PC-3 (cell line): ENCODE measurements around the gene TSHB. TPM values are rescaled to one million over a fixed set of nuclear protein-coding genes. Genes with fewer than 3 reads are reported as not detected.

Experiments
- ATAC-seq: fragments of 200-7000 bp; cut with Tn5 transposase; 2 replicates; pipeline ENCODE4 v1.9.1; 2020; ENCODE audit warnings: mild to moderate bottlenecking, moderate library complexity
- BruUV-seq: library from RNA; stranded (reverse); fragments of 400-500 nt; replicated peaks from 2 replicates; lab custom pipeline; 2021; lab: Mats Ljungman, UMichigan
- CTCF ChIA-PET: fragments of 300-600 bp; sonication (Branson Sonifier 250); formaldehyde crosslinking; loops from one replicate; lab custom pipeline; 2022; ENCODE audit warnings: antibody characterized with exemption; lab: Charles Lee
- POLR2A ChIA-PET: fragments of 300-600 bp; sonication (Branson Sonifier 250); formaldehyde crosslinking; loops from one replicate; lab custom pipeline; 2022; ENCODE audit warnings: antibody characterized with exemption; ENCODE audit not compliant: unreplicated experiment; lab: Charles Lee
- DNase-seq: peaks from one replicate; pipeline ENCODE4 v3.0.0-alpha.2; 2015
- H2AFZ ChIP-seq: fragments of 300-600 bp; sonication (generic); 2 replicates; pipeline ENCODE4 v1.6.0; 2016; ENCODE audit warnings: antibody characterized with exemption, low read length
- H3F3A ChIP-seq: fragments of 300-600 bp; sonication (generic); one replicate; pipeline ENCODE4 v1.6.0; 2017; ENCODE audit warnings: antibody characterized with exemption, low read length, control low read depth, mild to moderate bottlenecking; ENCODE audit not compliant: unreplicated experiment
- H3K27ac ChIP-seq: fragments of 300-600 bp; sonication (generic); 2 replicates; pipeline ENCODE4 v1.5.1; 2016; ENCODE audit warnings: mild to moderate bottlenecking, low read length
- H3K27me3 ChIP-seq: fragments of 300-600 bp; sonication (generic); 2 replicates; pipeline ENCODE4 v1.6.1; 2016; ENCODE audit warnings: low read length, mixed read lengths
- H3K36me3 ChIP-seq: fragments of 300-600 bp; sonication (generic); 2 replicates; pipeline ENCODE4 v1.6.1; 2016; ENCODE audit warnings: low read depth, mixed run types, low read length, mixed read lengths
- H3K4me1 ChIP-seq: fragments of 300-600 bp; sonication (generic); 2 replicates; pipeline ENCODE4 v1.5.1; 2016; ENCODE audit warnings: low read length; ENCODE audit not compliant: insufficient read depth
- H3K4me2 ChIP-seq: fragments of 300-600 bp; sonication (generic); 2 replicates; pipeline ENCODE4 v1.6.0; 2016; ENCODE audit warnings: low read length
- H3K4me3 ChIP-seq: fragments of 300-600 bp; sonication (generic); 2 replicates; pipeline ENCODE4 v1.5.1; 2016; ENCODE audit warnings: mild to moderate bottlenecking, low read length, mixed read lengths
- H3K79me2 ChIP-seq: fragments of 300-600 bp; sonication (generic); 2 replicates; pipeline ENCODE4 v1.6.1; 2017; ENCODE audit warnings: low read length, mixed read lengths
- H3K9ac ChIP-seq: fragments of 300-600 bp; sonication (generic); 2 replicates; pipeline ENCODE4 v1.6.0; 2016; ENCODE audit warnings: mild to moderate bottlenecking, low read length
- H3K9me2 ChIP-seq: fragments of 300-600 bp; sonication (generic); replicated peaks from 2 replicates; pipeline ENCODE4 v1.6.1; 2016; ENCODE audit warnings: mixed run types, low read length, mixed read lengths
- H3K9me3 ChIP-seq: fragments of 300-600 bp; sonication (generic); 2 replicates; pipeline ENCODE4 v1.6.1; 2016; ENCODE audit warnings: low read length, mixed read lengths
- H4K20me1 ChIP-seq: fragments of 300-600 bp; sonication (generic); 2 replicates; pipeline ENCODE4 v1.6.1; 2016; ENCODE audit warnings: low read length, mixed read lengths
- EZH2 ChIP-seq: fragments of 300-600 bp; sonication (generic); IDR thresholded peaks from one replicate; pipeline ENCODE4 v1.6.1; 2017; ENCODE audit warnings: antibody characterized with exemption, mild to moderate bottlenecking, low read length; ENCODE audit not compliant: unreplicated experiment
- EZH2phosphoT487 ChIP-seq: fragments of 300-600 bp; sonication (generic); IDR thresholded peaks from 2 replicates; pipeline ENCODE4 v1.6.1; 2018; ENCODE audit warnings: mild to moderate bottlenecking, antibody characterized with exemption, low read length, borderline replicate concordance
- intact Hi-C: fragments of 100-400 bp; cut with micrococcal nuclease; formaldehyde crosslinking; loops from 2 replicates; pipeline ENCODE4 v1.9.0; 2023
- total RNA-seq: library from RNA; depleted of rRNA; stranded (reverse); fragments of >200 nt; gene quantifications from 2 replicates; pipeline ENCODE4 v1.2.3, GENCODE V29; 2014
- TF ChIP-seq, protein P1 (sequence below): fragments of 300-600 bp; sonication (generic); conservative IDR thresholded peaks from 2 replicates; pipeline ENCODE4 v1.5.1; 2017; ENCODE audit warnings: antibody characterized with exemption, low read depth, mild to moderate bottlenecking, low read length

The TSHB gene
- total RNA-seq, 1 experiment from 2014 or later = not detected

- Histone ChIP-seq H3K36me3 (no peaks in the 10 kb centered on the region), H3K9me2 (no peaks in the 10 kb centered on the region), H3K4me1 (peaks cover 27% of the 10 kb centered on the region), H3K4me3 (no peak overlapping the region), H3F3A (no peaks in the 10 kb centered on the region), H3K27ac (no peak overlapping the region), H3K9me3 (no peaks in the 10 kb centered on the region), H3K79me2 (no peaks in the 10 kb centered on the region), H3K9ac (no peak overlapping the region), H4K20me1 (no peaks in the 10 kb centered on the region), H3K27me3 (no peaks in the 10 kb centered on the region), H3K4me2 (no peak overlapping the region), H2AFZ (no peak overlapping the region)
- intact Hi-C loops = no loop called here
- no peak for ATAC-seq
- no TSS peak for BruUV-seq
- DNase-seq = no peak
- POLR2A ChIA-PET = no interaction called here
- TF ChIP-seq EZH2 = no peak
- TF ChIP-seq EZH2phosphoT487 = no peak
- TF ChIP-seq, protein P1, sequence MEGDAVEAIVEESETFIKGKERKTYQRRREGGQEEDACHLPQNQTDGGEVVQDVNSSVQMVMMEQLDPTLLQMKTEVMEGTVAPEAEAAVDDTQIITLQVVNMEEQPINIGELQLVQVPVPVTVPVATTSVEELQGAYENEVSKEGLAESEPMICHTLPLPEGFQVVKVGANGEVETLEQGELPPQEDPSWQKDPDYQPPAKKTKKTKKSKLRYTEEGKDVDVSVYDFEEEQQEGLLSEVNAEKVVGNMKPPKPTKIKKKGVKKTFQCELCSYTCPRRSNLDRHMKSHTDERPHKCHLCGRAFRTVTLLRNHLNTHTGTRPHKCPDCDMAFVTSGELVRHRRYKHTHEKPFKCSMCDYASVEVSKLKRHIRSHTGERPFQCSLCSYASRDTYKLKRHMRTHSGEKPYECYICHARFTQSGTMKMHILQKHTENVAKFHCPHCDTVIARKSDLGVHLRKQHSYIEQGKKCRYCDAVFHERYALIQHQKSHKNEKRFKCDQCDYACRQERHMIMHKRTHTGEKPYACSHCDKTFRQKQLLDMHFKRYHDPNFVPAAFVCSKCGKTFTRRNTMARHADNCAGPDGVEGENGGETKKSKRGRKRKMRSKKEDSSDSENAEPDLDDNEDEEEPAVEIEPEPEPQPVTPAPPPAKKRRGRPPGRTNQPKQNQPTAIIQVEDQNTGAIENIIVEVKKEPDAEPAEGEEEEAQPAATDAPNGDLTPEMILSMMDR = no peak
- CTCF ChIA-PET = no interaction called here
Measured at GRCh38 chr1:115071012-115071664, 41.5 kb downstream of the TSHB start.

DNA sequence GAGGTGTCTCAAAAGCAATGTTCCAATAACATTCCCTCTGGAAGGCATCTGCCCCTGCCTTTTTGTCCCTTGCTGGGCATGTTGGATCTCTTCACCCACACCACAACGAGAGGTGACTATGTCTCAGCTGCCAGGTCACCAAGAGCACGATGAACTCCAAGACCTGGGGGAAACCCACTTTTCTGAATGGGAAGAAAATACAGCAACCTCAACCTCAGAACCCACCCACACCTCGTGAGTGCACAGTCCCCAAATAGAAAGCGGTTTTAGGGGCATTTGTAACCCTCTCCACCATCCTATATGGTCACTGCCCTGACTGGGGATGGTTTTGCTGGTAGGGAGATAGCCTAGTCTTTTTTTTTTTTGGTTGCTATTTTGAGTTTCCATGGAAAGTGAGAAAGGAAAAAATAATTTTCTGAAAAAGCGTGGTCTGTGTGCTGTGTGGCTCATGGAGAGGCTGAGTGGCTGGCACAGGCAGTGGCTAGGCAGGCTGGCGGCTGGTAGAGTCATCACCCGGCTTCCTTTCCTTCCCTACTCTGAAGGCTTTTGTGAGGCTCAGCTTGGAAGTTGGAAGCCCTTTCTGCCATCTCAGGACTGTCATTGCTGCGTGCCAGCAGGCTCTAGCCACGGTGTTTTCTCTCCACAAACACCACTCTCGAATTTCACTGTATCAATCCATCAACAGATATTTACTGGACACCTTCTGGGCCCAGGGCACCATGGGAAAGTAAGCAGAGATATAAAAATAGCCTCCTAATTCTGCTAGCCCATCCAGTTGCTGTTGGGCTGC, 43.9 kb downstream of the TSHB start:
- H3F3A ChIP-seq = no peaks in the 10 kb centered on the region
- CTCF ChIA-PET = no interaction called here
- H3K79me2 ChIP-seq = no peaks in the 10 kb centered on the region
- no peak overlapping the region for H3K27ac ChIP-seq
- intact Hi-C loops = no loop called here
- no peak overlapping the region for H3K9ac ChIP-seq
- no peak for ATAC-seq
- no peak overlapping the region for H3K4me2 ChIP-seq
- H3K9me3 ChIP-seq = no peaks in the 10 kb centered on the region
- H3K9me2 ChIP-seq = no peaks in the 10 kb centered on the region
- no TSS peak for BruUV-seq
- no peak overlapping the region for H2AFZ ChIP-seq
- H3K27me3 ChIP-seq = no peaks in the 10 kb centered on the region
- POLR2A ChIA-PET = no interaction called here
- H3K4me3 ChIP-seq = no peak overlapping the region
- no peak for DNase-seq
- H4K20me1 ChIP-seq = no peaks in the 10 kb centered on the region
- TF ChIP-seq EZH2 = no peak
- TF ChIP-seq EZH2phosphoT487 = no peak
- TF ChIP-seq, protein P1 = no peak
- H3K4me1 ChIP-seq = peaks cover 10% of the 10 kb centered on the region
- no peaks in the 10 kb centered on the region for H3K36me3 ChIP-seq
